HepG2 (cell line): ENCODE measurements around the gene PADI2. TPM values are rescaled to one million over a fixed set of nuclear protein-coding genes. Genes with fewer than 3 reads are reported as not detected.

ENCODE experiments used
- ATAC-seq: fragments of 200-7000 bp; cut with Tn5 transposase; 3 replicates; pipeline ENCODE4 v1.9.1; 2020; ENCODE audit warnings: mild to moderate bottlenecking, moderate library complexity
- BruUV-seq: library from RNA; stranded (reverse); fragments of 400-500 nt; replicated peaks from 2 replicates; lab custom pipeline; 2021; lab: Mats Ljungman, UMichigan
- CTCF ChIA-PET: fragments of 300-600 bp; formaldehyde crosslinking; extraction: SDS; loops from one replicate; lab custom pipeline; 2021; ENCODE audit warnings: low total read pairs, inconsistent platforms, low intra/inter-chr PET ratio; lab: Yijun Ruan, JAX
- POLR2A ChIA-PET: fragments of 350-600 bp; sonication (Branson Sonifier 250); formaldehyde crosslinking; loops from one replicate; lab custom pipeline; 2020; ENCODE audit warnings: antibody characterized with exemption, inconsistent platforms; lab: Yijun Ruan, JAX
- DNase-seq: peaks from one replicate; pipeline ENCODE4 v3.0.0-alpha.2; 2015; ENCODE audit warnings: low spot score
- FAIRE-seq: peaks from 3 replicates; lab custom pipeline; 2011; peaks lifted over from hg19 to GRCh38; lab: Jason Lieb, UNC
- H2AFZ ChIP-seq: one replicate; pipeline ENCODE4 v1.6.1; 2011; ENCODE audit warnings: low read length, inconsistent platforms
- H3K27ac ChIP-seq: fragments of 300-600 bp; 3 replicates; pipeline ENCODE4 v1.8.0; 2011; ENCODE audit warnings: mixed run types, mild to moderate bottlenecking, mixed read lengths, low read length, inconsistent platforms; ENCODE audit not compliant: insufficient read depth; ENCODE audit errors: extremely low read length
- H3K27me3 ChIP-seq, 2 experiments: fragments of 200-600 bp in 1 of 2; 2 replicates in 1 of 2; 3 replicates in 1 of 2; pipeline versions ENCODE4 v1.6.0 to v1.8.0; 2011; ENCODE audit warnings: low read length in 2 of 2, mild to moderate bottlenecking in 2 of 2, moderate library complexity in 2 of 2, inconsistent platforms in 1 of 2; ENCODE audit not compliant: insufficient read depth in 2 of 2, control insufficient read depth in 1 of 2
- H3K36me3 ChIP-seq, 2 experiments: fragments of 200-600 bp in 1 of 2; replicated peaks in 1 of 2; 2 replicates in 1 of 2; 3 replicates in 1 of 2; pipeline versions ENCODE4 v1.5.1 to v1.8.0; 2011; ENCODE audit warnings: low read length in 2 of 2, inconsistent platforms in 1 of 2; ENCODE audit not compliant: insufficient read depth in 2 of 2, control insufficient read depth in 1 of 2
- H3K4me1 ChIP-seq: 2 replicates; pipeline ENCODE4 v1.5.1; 2012; ENCODE audit warnings: low read length, inconsistent platforms; ENCODE audit not compliant: insufficient read depth
- H3K4me2 ChIP-seq: 2 replicates; pipeline ENCODE4 v1.6.0; 2011; ENCODE audit warnings: low read depth, low read length, inconsistent platforms
- H3K4me3 ChIP-seq, 3 experiments: fragments of 200-600 bp in 1 of 3; sonication (generic), shearing (Covaris generic) in 1 of 3; replicated peaks in 1 of 3; 2 replicates each; pipeline ENCODE4 v1.5.1; 2011 to 2016; ENCODE audit warnings: low read length in 3 of 3, inconsistent platforms in 2 of 3, low read depth in 2 of 3, mild to moderate bottlenecking in 2 of 3, control low read depth in 1 of 3, mixed read lengths in 1 of 3; ENCODE audit not compliant: insufficient read depth in 1 of 3
- H3K79me2 ChIP-seq: one replicate; pipeline ENCODE4 v1.6.1; 2011; ENCODE audit warnings: low read length, inconsistent platforms; ENCODE audit not compliant: insufficient read depth
- H3K9ac ChIP-seq: 2 replicates; pipeline ENCODE4 v1.6.0; 2011; ENCODE audit warnings: mild to moderate bottlenecking, low read depth, low read length, inconsistent platforms; ENCODE audit not compliant: insufficient read depth
- H3K9me3 ChIP-seq: 2 replicates; pipeline ENCODE4 v1.5.1; 2012; ENCODE audit warnings: mild to moderate bottlenecking, low read length
- H4K20me1 ChIP-seq: 2 replicates; pipeline ENCODE4 v1.6.0; 2011; ENCODE audit warnings: inconsistent platforms, mild to moderate bottlenecking, low read length, moderate library complexity; ENCODE audit not compliant: insufficient read depth
- AGO2 ChIP-seq: fragments of 200-400 bp; formaldehyde crosslinking; optimal IDR thresholded peaks from 2 replicates; pipeline ENCODE3; 2017; ENCODE audit warnings: mild to moderate bottlenecking, low read depth, low read length, moderate library complexity
- CAMTA2 ChIP-seq: sonication (generic); formaldehyde crosslinking; IDR thresholded peaks from 2 replicates; pipeline ENCODE4 v1.4.0; 2020; ENCODE audit warnings: mild to moderate bottlenecking, missing genetic modification reagents, borderline replicate concordance
- DNMT3B ChIP-seq: conservative IDR thresholded peaks from 2 replicates; pipeline ENCODE4 v1.6.1; 2016; ENCODE audit warnings: missing biosample characterization, control low read depth
- DPF2 ChIP-seq: sonication (generic); formaldehyde crosslinking; IDR thresholded peaks from 2 replicates; pipeline ENCODE4 v1.4.0; 2020; ENCODE audit warnings: mild to moderate bottlenecking, low read depth, missing genetic modification reagents, borderline replicate concordance
- NR2C2 ChIP-seq: sonication (generic); formaldehyde crosslinking; IDR thresholded peaks from 2 replicates; pipeline ENCODE4 v1.4.0; 2020; ENCODE audit warnings: missing genetic modification reagents, mild to moderate bottlenecking, moderate library complexity, borderline replicate concordance
- NR2F2 ChIP-seq: IDR thresholded peaks from 2 replicates; pipeline ENCODE4 v1.6.1; 2012; ENCODE audit warnings: low read depth, inconsistent platforms, borderline replicate concordance
- NR2F6 ChIP-seq, 2 experiments: IDR thresholded peaks; 2 replicates each; pipeline ENCODE4 v1.6.1; 2016; ENCODE audit warnings: antibody characterized with exemption in 1 of 2, mild to moderate bottlenecking in 1 of 2
- TP53 ChIP-seq: sonication (generic); formaldehyde crosslinking; conservative IDR thresholded peaks from 2 replicates; pipeline ENCODE4 v1.4.0; 2020; ENCODE audit warnings: missing genetic modification reagents
- WIZ ChIP-seq: sonication (generic); formaldehyde crosslinking; IDR thresholded peaks from 2 replicates; pipeline ENCODE4 v1.5.1; 2020; ENCODE audit warnings: mild to moderate bottlenecking, missing genetic modification reagents
- ZNF20 ChIP-seq: sonication (generic); formaldehyde crosslinking; IDR thresholded peaks from 2 replicates; pipeline ENCODE4 v1.4.0; 2020; ENCODE audit warnings: mild to moderate bottlenecking, moderate library complexity, missing genetic modification reagents
- ZNF263 ChIP-seq: sonication (generic); formaldehyde crosslinking; IDR thresholded peaks from 2 replicates; pipeline ENCODE4 v1.4.0; 2020; ENCODE audit warnings: missing genetic modification reagents
- ZNF337 ChIP-seq: sonication (generic); formaldehyde crosslinking; IDR thresholded peaks from 2 replicates; pipeline ENCODE4 v1.5.1; 2020; ENCODE audit warnings: missing genetic modification reagents, low read depth, mild to moderate bottlenecking, borderline replicate concordance
- ZNF383 ChIP-seq: sonication (generic); formaldehyde crosslinking; IDR thresholded peaks from 2 replicates; pipeline ENCODE4 v1.4.0; 2020; ENCODE audit warnings: missing genetic modification reagents, mild to moderate bottlenecking, borderline replicate concordance
- ZNF761 ChIP-seq: sonication (generic); formaldehyde crosslinking; conservative IDR thresholded peaks from 2 replicates; pipeline ENCODE4 v1.4.0; 2020; ENCODE audit warnings: mild to moderate bottlenecking, missing genetic modification reagents
- WGBS: methylation state at CpG from one replicate; pipeline ENCODE4 v1.1.6; 2017; ENCODE audit warnings: low lambda C conversion rate; 5-methylcytosine and 5-hydroxymethylcytosine counted together
- in situ Hi-C: cut with HindIII; loops from 2 replicates; pipeline ENCODE4 v1.10.0; 2017; ENCODE audit warnings: low pct_unique_long_range_greater_than_20kb; ENCODE audit not compliant: extremely low pct_ligation_motif_present
- intact Hi-C: fragments of 100-400 bp; cut with micrococcal nuclease; formaldehyde crosslinking; loops from one replicate; pipeline ENCODE4 v1.10.0; 2022; ENCODE audit not compliant: unreplicated experiment
- polyA plus RNA-seq, 8 experiments: library from polyadenylated mRNA; depleted of rRNA in 3 of 8; stranded (reverse) in 7 of 8; unstranded in 1 of 8; fragments of >200 nt; fragmentation: Illumina TruSeq in 4 of 8; extraction: Trizol in 4 of 8; gene quantifications; 2 replicates each; pipeline versions ENCODE4 v1.2.1 to v1.2.3, GENCODE V29; 2011 to 2016; ENCODE audit warnings: low read depth in 4 of 8, missing spikeins in 1 of 8, mixed read lengths in 1 of 8; ENCODE audit not compliant: insufficient read depth in 1 of 8
- total RNA-seq, 5 experiments: library from RNA; depleted of rRNA; stranded (reverse); fragments of >200 nt; fragmentation: Illumina TruSeq; extraction: Trizol; gene quantifications; 2 replicates each; pipeline ENCODE4 v1.2.3, GENCODE V29; 2016; ENCODE audit warnings: low read depth in 1 of 5
- TF ChIP-seq, protein P1 (sequence below): sonication (generic); formaldehyde crosslinking; IDR thresholded peaks from 2 replicates; pipeline ENCODE4 v1.8.0; 2022; ENCODE audit warnings: low read depth, missing genetic modification reagents
- TF ChIP-seq, protein P2 (sequence below): sonication (generic); formaldehyde crosslinking; IDR thresholded peaks from 2 replicates; pipeline ENCODE4 v1.4.0; 2020; ENCODE audit warnings: mild to moderate bottlenecking, missing genetic modification reagents, borderline replicate concordance
- TF ChIP-seq, protein P3 (sequence below): sonication (generic); formaldehyde crosslinking; IDR thresholded peaks from 2 replicates; pipeline ENCODE4 v1.4.0; 2020; ENCODE audit warnings: missing genetic modification reagents

PADI2 gene
- total and polyA plus RNA-seq, 2 of the 13 experiments (the other 11 are each of a cell fraction or from before 2014, with no cell fraction given): not detected

DNA sequence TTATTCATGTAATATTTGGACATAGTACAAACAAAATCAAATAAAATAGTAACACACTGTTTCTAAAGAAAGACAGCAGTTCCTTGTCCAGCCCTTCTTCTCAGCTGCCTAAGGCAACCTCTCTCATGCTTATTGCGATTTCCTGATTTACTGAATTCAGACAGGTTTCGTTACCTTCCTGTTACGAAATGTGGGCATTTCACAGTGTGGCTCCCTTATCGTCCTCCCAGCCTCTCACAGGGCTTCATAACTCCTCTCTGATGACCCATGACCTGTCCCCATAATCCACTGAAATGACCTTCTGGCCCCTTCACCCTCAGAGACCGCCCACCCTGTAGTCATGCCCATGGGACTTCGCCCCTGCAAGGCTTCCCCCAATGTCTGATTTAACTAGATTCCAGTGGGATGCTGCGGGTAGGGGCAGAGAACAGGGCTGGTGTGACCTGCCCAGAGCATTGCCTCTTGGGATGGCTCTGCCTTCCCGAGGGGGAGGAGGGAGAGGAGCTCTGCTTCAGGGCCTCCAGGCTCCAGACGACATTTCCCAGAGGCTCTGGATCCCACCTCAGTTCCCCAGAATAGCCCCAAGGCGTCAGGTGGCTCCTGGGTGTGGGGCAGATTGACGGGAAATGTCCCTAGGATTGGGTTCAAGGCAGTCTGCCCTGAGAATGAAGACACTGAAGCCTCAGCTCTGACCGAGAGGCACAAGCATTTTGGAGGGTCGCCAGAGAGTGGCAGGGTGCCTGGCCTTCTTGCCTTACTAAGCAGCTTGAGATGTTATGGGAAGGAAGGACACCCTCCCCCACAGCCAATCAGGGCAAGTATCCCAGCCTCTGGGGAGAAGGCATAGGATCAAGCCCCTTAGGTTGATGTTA is 20.6 kb downstream of the PADI2 start:
- Histone ChIP-seq H3K9ac (no peak overlapping the region), H3K36me3 (no peaks in the 10 kb centered on the region), H3K4me1 (peaks cover 20% of the 10 kb centered on the region), H3K9me3 (no peaks in the 10 kb centered on the region), H3K27ac (no peak overlapping the region), H3K79me2 (no peaks in the 10 kb centered on the region), H3K4me2 (peak overlapping the region; percentile 16; the same call in 1 of the 2 replicates), H4K20me1 (no peaks in the 10 kb centered on the region), H3K27me3 (peaks cover 2 to 26% of the 10 kb centered on the region in 2 experiments; a peak in 3 of 5 replicates), H3K4me3 (no peak overlapping the region), H2AFZ (no peak overlapping the region)
- POLR2A ChIA-PET: no interaction called here
- intact Hi-C loops: no loop called here
- CTCF ChIA-PET: no interaction called here
- no TSS peak for BruUV-seq
- DNase-seq (no peak), FAIRE-seq (peak; percentile 23), ATAC-seq (peak; percentile 30; the same call in 2 of the 3 replicates)
- 2% methylated on average over 8 of the region's 13 CpGs for WGBS
- in situ Hi-C loops: no loop called here
- TF ChIP-seq NR2F6 (IDR thresholded peaks at IDR 0.05) (0 out of 2 replicates have a peak, but pooled peaks have one; percentile 17), NR2F6 (CRISPR knock-in tag; IDR thresholded peaks at IDR 0.05) (no peak), DNMT3B (CRISPR knock-in tag) (no peak), ZNF337 (no peak), DPF2 (CRISPR knock-in tag) (no peak), ZNF761 (CRISPR knock-in tag) (no peak), TP53 (no peak), WIZ (CRISPR knock-in tag) (no peak), NR2C2 (CRISPR knock-in tag) (peak; percentile 74), NR2F2 (peak; percentile 24; the same call in 1 of the 2 replicates), ZNF20 (CRISPR knock-in tag) (no peak), AGO2 (no peak), ZNF383 (CRISPR knock-in tag) (no peak), CAMTA2 (CRISPR knock-in tag) (no peak), ZNF263 (CRISPR knock-in tag) (peak; percentile 80)
- TF ChIP-seq, protein P1, sequence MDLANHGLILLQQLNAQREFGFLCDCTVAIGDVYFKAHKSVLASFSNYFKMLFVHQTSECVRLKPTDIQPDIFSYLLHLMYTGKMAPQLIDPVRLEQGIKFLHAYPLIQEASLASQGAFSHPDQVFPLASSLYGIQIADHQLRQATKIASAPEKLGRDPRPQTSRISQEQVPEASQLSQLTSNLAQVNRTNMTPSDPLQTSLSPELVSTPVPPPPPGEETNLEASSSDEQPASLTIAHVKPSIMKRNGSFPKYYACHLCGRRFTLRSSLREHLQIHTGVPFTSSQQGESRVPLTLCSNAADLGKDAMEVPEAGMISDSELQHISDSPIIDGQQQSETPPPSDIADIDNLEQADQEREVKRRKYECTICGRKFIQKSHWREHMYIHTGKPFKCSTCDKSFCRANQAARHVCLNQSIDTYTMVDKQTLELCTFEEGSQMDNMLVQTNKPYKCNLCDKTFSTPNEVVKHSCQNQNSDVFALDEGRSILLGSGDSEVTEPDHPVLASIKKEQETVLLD (CRISPR knock-in tag): no peak
- TF ChIP-seq, protein P2, sequence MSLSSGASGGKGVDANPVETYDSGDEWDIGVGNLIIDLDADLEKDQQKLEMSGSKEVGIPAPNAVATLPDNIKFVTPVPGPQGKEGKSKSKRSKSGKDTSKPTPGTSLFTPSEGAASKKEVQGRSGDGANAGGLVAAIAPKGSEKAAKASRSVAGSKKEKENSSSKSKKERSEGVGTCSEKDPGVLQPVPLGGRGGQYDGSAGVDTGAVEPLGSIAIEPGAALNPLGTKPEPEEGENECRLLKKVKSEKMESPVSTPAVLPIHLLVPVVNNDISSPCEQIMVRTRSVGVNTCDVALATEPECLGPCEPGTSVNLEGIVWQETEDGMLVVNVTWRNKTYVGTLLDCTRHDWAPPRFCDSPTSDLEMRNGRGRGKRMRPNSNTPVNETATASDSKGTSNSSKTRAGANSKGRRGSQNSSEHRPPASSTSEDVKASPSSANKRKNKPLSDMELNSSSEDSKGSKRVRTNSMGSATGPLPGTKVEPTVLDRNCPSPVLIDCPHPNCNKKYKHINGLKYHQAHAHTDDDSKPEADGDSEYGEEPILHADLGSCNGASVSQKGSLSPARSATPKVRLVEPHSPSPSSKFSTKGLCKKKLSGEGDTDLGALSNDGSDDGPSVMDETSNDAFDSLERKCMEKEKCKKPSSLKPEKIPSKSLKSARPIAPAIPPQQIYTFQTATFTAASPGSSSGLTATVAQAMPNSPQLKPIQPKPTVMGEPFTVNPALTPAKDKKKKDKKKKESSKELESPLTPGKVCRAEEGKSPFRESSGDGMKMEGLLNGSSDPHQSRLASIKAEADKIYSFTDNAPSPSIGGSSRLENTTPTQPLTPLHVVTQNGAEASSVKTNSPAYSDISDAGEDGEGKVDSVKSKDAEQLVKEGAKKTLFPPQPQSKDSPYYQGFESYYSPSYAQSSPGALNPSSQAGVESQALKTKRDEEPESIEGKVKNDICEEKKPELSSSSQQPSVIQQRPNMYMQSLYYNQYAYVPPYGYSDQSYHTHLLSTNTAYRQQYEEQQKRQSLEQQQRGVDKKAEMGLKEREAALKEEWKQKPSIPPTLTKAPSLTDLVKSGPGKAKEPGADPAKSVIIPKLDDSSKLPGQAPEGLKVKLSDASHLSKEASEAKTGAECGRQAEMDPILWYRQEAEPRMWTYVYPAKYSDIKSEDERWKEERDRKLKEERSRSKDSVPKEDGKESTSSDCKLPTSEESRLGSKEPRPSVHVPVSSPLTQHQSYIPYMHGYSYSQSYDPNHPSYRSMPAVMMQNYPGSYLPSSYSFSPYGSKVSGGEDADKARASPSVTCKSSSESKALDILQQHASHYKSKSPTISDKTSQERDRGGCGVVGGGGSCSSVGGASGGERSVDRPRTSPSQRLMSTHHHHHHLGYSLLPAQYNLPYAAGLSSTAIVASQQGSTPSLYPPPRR: no peak
- TF ChIP-seq, protein P3, sequence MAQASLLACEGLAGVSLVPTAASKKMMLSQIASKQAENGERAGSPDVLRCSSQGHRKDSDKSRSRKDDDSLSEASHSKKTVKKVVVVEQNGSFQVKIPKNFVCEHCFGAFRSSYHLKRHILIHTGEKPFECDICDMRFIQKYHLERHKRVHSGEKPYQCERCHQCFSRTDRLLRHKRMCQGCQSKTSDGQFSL (CRISPR knock-in tag): no peak
